Skeletal muscle satellite cell (primary cell): ENCODE results near the gene LRMDA.

Source experiments
- H3K27me3 ChIP-seq: 2 replicates; pipeline ENCODE4 v1.7.0; 2013; ENCODE audit warnings: low read length; ENCODE audit not compliant: control insufficient read depth, insufficient read depth
- H3K36me3 ChIP-seq: 2 replicates; pipeline ENCODE4 v1.7.0; 2013; ENCODE audit warnings: mild to moderate bottlenecking, control low read depth, low read length; ENCODE audit not compliant: insufficient read depth
- H3K4me1 ChIP-seq: 2 replicates; pipeline ENCODE4 v1.7.0; 2013; ENCODE audit warnings: low read length; ENCODE audit not compliant: control insufficient read depth, insufficient read depth
- H3K4me2 ChIP-seq: 2 replicates; pipeline ENCODE4 v1.7.0; 2013; ENCODE audit warnings: mild to moderate bottlenecking, low read length
- H3K4me3 ChIP-seq: 2 replicates; pipeline ENCODE4 v1.7.0; 2013; ENCODE audit warnings: low read length
- H3K9ac ChIP-seq: 2 replicates; pipeline ENCODE4 v1.7.0; 2013; ENCODE audit warnings: mild to moderate bottlenecking, low read depth, low read length, moderate library complexity
- H3K9me3 ChIP-seq: replicated peaks from 2 replicates; pipeline ENCODE4 v1.7.0; 2013; ENCODE audit warnings: mild to moderate bottlenecking, control low read depth, low read length

LRMDA gene

GRCh38 chr10:75632805-75633462 is 201.5 kb downstream of the LRMDA start:
- Histone ChIP-seq H3K4me1 (no peaks in the 10 kb centered on the region), H3K9ac (no peak overlapping the region), H3K4me2 (no peak overlapping the region), H3K4me3 (no peak overlapping the region), H3K9me3 (no peaks in the 10 kb centered on the region), H3K27me3 (peaks cover 14% of the 10 kb centered on the region), H3K36me3 (no peaks in the 10 kb centered on the region)

- Histone ChIP-seq H3K4me3 (no peak overlapping the region), H3K4me1 (no peaks in the 10 kb centered on the region), H3K27me3 (peaks cover 19% of the 10 kb centered on the region), H3K36me3 (no peaks in the 10 kb centered on the region), H3K9ac (no peak overlapping the region), H3K4me2 (no peak overlapping the region), H3K9me3 (no peaks in the 10 kb centered on the region)
Observed at GRCh38 chr10:75633568-75633967, 202.1 kb downstream of the LRMDA start.

GRCh38 chr10:75634947-75635346 is 203.5 kb downstream of the LRMDA start:
- H3K27me3 ChIP-seq = peaks cover 30% of the 10 kb centered on the region
- H3K4me2 ChIP-seq = no peak overlapping the region
- H3K9ac ChIP-seq = no peak overlapping the region
- no peaks in the 10 kb centered on the region for H3K36me3 ChIP-seq
- no peak overlapping the region for H3K4me3 ChIP-seq
- no peaks in the 10 kb centered on the region for H3K9me3 ChIP-seq
- no peaks in the 10 kb centered on the region for H3K4me1 ChIP-seq

- H3K4me2 ChIP-seq = no peak overlapping the region
- H3K9ac ChIP-seq = no peak overlapping the region
- H3K4me3 ChIP-seq = no peak overlapping the region
- H3K9me3 ChIP-seq = no peaks in the 10 kb centered on the region
- peaks cover 36% of the 10 kb centered on the region for H3K27me3 ChIP-seq
- H3K36me3 ChIP-seq = no peaks in the 10 kb centered on the region
- no peaks in the 10 kb centered on the region for H3K4me1 ChIP-seq
Observed at GRCh38 chr10:75638752-75639151, 207.3 kb downstream of the LRMDA start.

- Histone ChIP-seq H3K36me3 (no peaks in the 10 kb centered on the region), H3K27me3 (peaks cover 36% of the 10 kb centered on the region), H3K9me3 (no peaks in the 10 kb centered on the region), H3K4me3 (no peak overlapping the region), H3K4me2 (no peak overlapping the region), H3K4me1 (no peaks in the 10 kb centered on the region), H3K9ac (no peak overlapping the region)
Observed at GRCh38 chr10:75639736-75640135, 208.3 kb downstream of the LRMDA start.

- H3K36me3 ChIP-seq = no peaks in the 10 kb centered on the region
- H3K9me3 ChIP-seq = no peaks in the 10 kb centered on the region
- H3K27me3 ChIP-seq = peaks cover 36% of the 10 kb centered on the region
- no peak overlapping the region for H3K9ac ChIP-seq
- no peak overlapping the region for H3K4me3 ChIP-seq
- H3K4me2 ChIP-seq = no peak overlapping the region
- no peaks in the 10 kb centered on the region for H3K4me1 ChIP-seq
Observed at GRCh38 chr10:75640381-75640780, 209.0 kb downstream of the LRMDA start.

- Histone ChIP-seq H3K27me3 (peaks cover 36% of the 10 kb centered on the region), H3K4me3 (no peak overlapping the region), H3K4me2 (no peak overlapping the region), H3K36me3 (no peaks in the 10 kb centered on the region), H3K4me1 (no peaks in the 10 kb centered on the region), H3K9ac (no peak overlapping the region), H3K9me3 (no peaks in the 10 kb centered on the region)
Observed at GRCh38 chr10:75640803-75641202, 209.4 kb downstream of the LRMDA start.

GRCh38 chr10:75643405-75643804 is 212.0 kb downstream of the LRMDA start:
- Histone ChIP-seq H3K9ac (no peak overlapping the region), H3K4me1 (no peaks in the 10 kb centered on the region), H3K36me3 (no peaks in the 10 kb centered on the region), H3K9me3 (no peaks in the 10 kb centered on the region), H3K4me3 (no peak overlapping the region), H3K4me2 (no peak overlapping the region), H3K27me3 (peaks cover 38% of the 10 kb centered on the region)

- no peak overlapping the region for H3K9ac ChIP-seq
- H3K9me3 ChIP-seq = no peaks in the 10 kb centered on the region
- no peaks in the 10 kb centered on the region for H3K4me1 ChIP-seq
- H3K27me3 ChIP-seq = peaks cover 34% of the 10 kb centered on the region
- H3K4me3 ChIP-seq = no peak overlapping the region
- H3K36me3 ChIP-seq = no peaks in the 10 kb centered on the region
- H3K4me2 ChIP-seq = no peak overlapping the region
Observed at GRCh38 chr10:75643944-75644692, 212.7 kb downstream of the LRMDA start.

GRCh38 chr10:75645704-75646103 is 214.3 kb downstream of the LRMDA start:
- Histone ChIP-seq H3K27me3 (peaks cover 25% of the 10 kb centered on the region), H3K36me3 (no peaks in the 10 kb centered on the region), H3K9ac (no peak overlapping the region)

GRCh38 chr10:75646218-75646915 is 214.9 kb downstream of the LRMDA start:
- H3K4me1 ChIP-seq = no peaks in the 10 kb centered on the region

More at GRCh38 chr10:75645704-75646103, 214.3 kb downstream of the LRMDA start:
- Histone ChIP-seq H3K4me2 (no peak overlapping the region), H3K9me3 (no peaks in the 10 kb centered on the region), H3K4me1 (no peaks in the 10 kb centered on the region), H3K4me3 (no peak overlapping the region)

More at GRCh38 chr10:75646218-75646915, 214.9 kb downstream of the LRMDA start:
- no peak overlapping the region for H3K4me2 ChIP-seq
- no peaks in the 10 kb centered on the region for H3K9me3 ChIP-seq
- H3K9ac ChIP-seq = no peak overlapping the region
- H3K4me3 ChIP-seq = no peak overlapping the region
- H3K27me3 ChIP-seq = peaks cover 23% of the 10 kb centered on the region
- no peaks in the 10 kb centered on the region for H3K36me3 ChIP-seq
